ENCODE measurements around the gene PLEKHA6. TPM values are rescaled to one million over a fixed set of nuclear protein-coding genes. Genes with fewer than 3 reads are reported as not detected.
A peak's percentile ranks its signal among the peaks of the same experiment; 100 is the strongest.

PLEKHA6 gene
- total and polyA plus RNA-seq, 12 donors: 3.3 to 34.9 (median 18.1) TPM

DNA sequence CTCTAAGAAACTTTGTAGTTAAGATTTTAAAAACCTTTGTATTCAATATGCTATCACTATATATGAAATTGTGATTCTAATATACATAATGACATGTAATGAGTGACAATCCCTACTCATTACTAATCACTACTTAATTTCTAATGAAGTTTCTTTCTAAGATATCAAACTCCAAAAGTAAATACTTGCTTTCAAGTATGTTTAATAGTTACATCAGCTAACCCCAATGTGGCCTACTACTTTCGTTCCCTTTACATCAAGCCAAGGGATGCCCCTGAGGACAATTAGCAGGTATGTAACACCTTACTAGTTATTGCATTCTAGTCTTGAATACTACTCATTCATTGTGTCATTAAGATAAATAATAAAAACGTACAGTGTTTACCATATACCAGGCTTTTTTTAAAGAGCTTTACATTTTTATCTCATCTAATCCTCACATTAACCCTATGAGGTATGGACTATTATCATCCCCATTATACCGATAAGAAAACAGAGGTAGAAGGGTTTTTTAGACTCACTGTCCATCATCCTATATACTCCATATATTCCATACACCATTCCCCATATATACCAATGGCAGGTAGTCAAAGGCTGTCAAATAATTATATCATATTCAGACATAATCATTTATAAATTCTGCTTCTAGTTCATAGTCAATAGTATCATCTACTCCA is 47.7 kb upstream of the PLEKHA6 start:
- DNase-seq (no peak), ATAC-seq (no peak)
- WGBS, 2 donors: 0 to 1% methylated on average over 3 of the region's 3 CpGs
- peak overlapping the region; percentile 65 to 97 (median 86) for H3K4me3 ChIP-seq
- peak overlapping the region in 3 of 10 donors; percentile 98 to 100 (median 99) for H3K27ac ChIP-seq
- H3K9me3 ChIP-seq: no peaks in the 10 kb centered on the region
- H3K27me3 ChIP-seq: no peaks in the 10 kb centered on the region
- TF ChIP-seq, protein P1, sequence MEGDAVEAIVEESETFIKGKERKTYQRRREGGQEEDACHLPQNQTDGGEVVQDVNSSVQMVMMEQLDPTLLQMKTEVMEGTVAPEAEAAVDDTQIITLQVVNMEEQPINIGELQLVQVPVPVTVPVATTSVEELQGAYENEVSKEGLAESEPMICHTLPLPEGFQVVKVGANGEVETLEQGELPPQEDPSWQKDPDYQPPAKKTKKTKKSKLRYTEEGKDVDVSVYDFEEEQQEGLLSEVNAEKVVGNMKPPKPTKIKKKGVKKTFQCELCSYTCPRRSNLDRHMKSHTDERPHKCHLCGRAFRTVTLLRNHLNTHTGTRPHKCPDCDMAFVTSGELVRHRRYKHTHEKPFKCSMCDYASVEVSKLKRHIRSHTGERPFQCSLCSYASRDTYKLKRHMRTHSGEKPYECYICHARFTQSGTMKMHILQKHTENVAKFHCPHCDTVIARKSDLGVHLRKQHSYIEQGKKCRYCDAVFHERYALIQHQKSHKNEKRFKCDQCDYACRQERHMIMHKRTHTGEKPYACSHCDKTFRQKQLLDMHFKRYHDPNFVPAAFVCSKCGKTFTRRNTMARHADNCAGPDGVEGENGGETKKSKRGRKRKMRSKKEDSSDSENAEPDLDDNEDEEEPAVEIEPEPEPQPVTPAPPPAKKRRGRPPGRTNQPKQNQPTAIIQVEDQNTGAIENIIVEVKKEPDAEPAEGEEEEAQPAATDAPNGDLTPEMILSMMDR (IDR thresholded peaks at IDR 0.05): no peak
- intact Hi-C loops (cut with DNase I): no loop called here
- H3K36me3 ChIP-seq: peaks cover 0 to 53% (median 21%) of the 10 kb centered on the region in 9 donors
- peaks cover 0 to 46% (median 33%) of the 10 kb centered on the region in 9 donors for H3K4me1 ChIP-seq

DNA sequence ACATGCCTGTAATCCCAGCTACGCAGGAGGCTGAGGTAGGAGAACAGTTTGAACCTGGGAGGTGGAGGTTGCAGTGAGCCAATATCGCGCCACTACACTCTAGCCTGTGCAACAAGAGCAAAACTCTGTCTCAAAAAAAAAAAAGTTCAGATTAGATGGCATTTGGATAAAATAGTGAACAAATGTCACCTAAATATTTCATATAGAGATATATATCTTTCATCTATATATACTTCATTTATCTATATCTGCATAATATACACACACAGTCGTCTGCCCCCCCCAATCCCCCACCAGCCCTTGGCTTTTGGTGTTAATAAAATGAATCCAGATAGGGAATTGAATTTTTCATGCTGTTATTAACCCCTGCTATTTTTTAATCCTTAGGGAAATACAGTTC is 46.9 kb upstream of the PLEKHA6 start:
- Histone ChIP-seq H3K27me3 (no peaks in the 10 kb centered on the region), H3K4me1 (peaks cover 0 to 42% (median 28%) of the 10 kb centered on the region in 9 donors)
- 57 to 64% methylated on average over 4 of the region's 4 CpGs for WGBS, 2 donors

DNA sequence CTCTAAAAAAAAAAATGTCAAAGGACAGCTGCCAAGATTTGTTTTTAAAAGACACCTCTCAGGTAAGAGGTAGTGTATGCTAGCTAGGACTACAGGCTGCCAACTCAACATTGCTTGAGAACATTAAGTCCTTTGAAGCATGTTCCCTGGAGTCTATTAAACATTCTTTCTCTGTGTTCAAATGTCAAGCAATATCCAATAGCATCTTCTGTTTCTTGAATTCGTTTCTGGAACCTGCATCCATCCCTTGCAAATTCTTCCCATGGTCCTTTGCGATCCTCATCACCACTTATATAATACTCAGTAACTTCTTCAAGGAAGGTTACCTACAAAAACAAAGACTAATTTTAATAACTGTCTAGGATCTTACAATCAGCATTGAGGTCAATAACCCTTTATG is 46.3 kb upstream of the PLEKHA6 start:
- H3K4me3 ChIP-seq: peak overlapping the region in 7 of 10 donors; percentile 71 to 97 (median 87)
- peaks cover 0 to 39% (median 28%) of the 10 kb centered on the region in 9 donors for H3K4me1 ChIP-seq
- intact Hi-C loops (cut with DNase I): no loop called here
- DNase-seq: no peak
- no peaks in the 10 kb centered on the region for H3K9me3 ChIP-seq
- no peak for ATAC-seq
- TF ChIP-seq, protein P1 (IDR thresholded peaks at IDR 0.05): no peak
- WGBS, 2 donors: 33 to 42% methylated on average over 2 of the region's 2 CpGs
- H3K27ac ChIP-seq: peak overlapping the region in 1 of 10 donors; percentile 9
- no peaks in the 10 kb centered on the region for H3K27me3 ChIP-seq
- peaks cover 0 to 68% (median 21%) of the 10 kb centered on the region in 9 donors for H3K36me3 ChIP-seq

More for the DNA sequence above, 46.9 kb upstream of the PLEKHA6 start:
- no peak for DNase-seq
- H3K36me3 ChIP-seq: peaks cover 0 to 61% (median 21%) of the 10 kb centered on the region in 9 donors
- TF ChIP-seq, protein P1 (IDR thresholded peaks at IDR 0.05): no peak
- peak overlapping the region in 9 of 10 donors; percentile 65 to 97 (median 85) for H3K4me3 ChIP-seq
- intact Hi-C loops (cut with DNase I): no loop called here
- peak overlapping the region in 1 of 10 donors; percentile 100 for H3K27ac ChIP-seq
- H3K9me3 ChIP-seq: no peaks in the 10 kb centered on the region
- ATAC-seq: no peak

DNA sequence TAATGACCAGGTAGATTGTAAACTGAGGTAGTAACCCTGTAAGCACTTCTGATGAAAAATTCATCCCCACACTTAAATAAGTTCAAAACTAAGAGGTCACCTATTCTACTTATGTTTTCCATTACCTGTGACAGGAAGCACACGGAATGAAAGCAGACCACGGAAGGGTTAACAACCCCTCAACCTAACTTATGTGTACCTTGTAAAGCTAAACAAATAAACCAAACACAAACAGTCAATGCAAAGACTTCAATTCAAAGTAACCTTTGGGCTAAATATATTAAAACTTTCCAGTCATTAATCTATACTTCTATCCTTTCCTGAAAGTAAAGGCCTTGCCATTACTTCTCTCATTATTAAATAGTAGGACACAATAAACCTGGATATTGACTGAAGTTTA is 44.9 kb upstream of the PLEKHA6 start:
- H3K36me3 ChIP-seq: peaks cover 0 to 81% (median 29%) of the 10 kb centered on the region in 9 donors
- no peak for ATAC-seq
- H3K4me1 ChIP-seq: peaks cover 0 to 39% (median 27%) of the 10 kb centered on the region in 9 donors
- TF ChIP-seq, protein P1 (IDR thresholded peaks at IDR 0.05): no peak
- intact Hi-C loops (cut with DNase I): no loop called here
- no peaks in the 10 kb centered on the region for H3K27me3 ChIP-seq
- H3K27ac ChIP-seq: no peak overlapping the region
- no peak overlapping the region for H3K4me3 ChIP-seq
- H3K9me3 ChIP-seq: no peaks in the 10 kb centered on the region
- 80 to 85% methylated on average over 2 of the region's 2 CpGs for WGBS, 2 donors
- DNase-seq: no peak

Measured in heart right ventricle (tissue), 16 donors.